ENCODE measurements around the gene UBE2D2. TPM values are rescaled to one million over a fixed set of nuclear protein-coding genes. Genes with fewer than 3 reads are reported as not detected.

UBE2D2 gene
- total and polyA plus RNA-seq, 2 donors (not counting 1 experiment from before 2014, with no cell fraction given) = 64.3 to 168 TPM

GRCh38 chr5:139645430-139645871 lies 84.3 kb downstream of the UBE2D2 start:
- intact Hi-C loops (cut with micrococcal nuclease) = no loop called here
- H3K9me3 Mint-ChIP-seq (ENCODE audit: insufficient read depth) = no peaks in the 10 kb centered on the region
- Histone ChIP-seq H2AFZ (ENCODE audit: insufficient read depth, low read depth, low read length, poor library complexity, severe bottlenecking) (no peak overlapping the region), H4K20me1 (ENCODE audit: control insufficient read depth, insufficient read depth, low read length, poor library complexity, severe bottlenecking) (peaks cover 19% of the 10 kb centered on the region), H3K4me3 (ENCODE audit: control extremely low read depth in 1 of 5, extremely low read depth in 1 of 5, insufficient read depth in 1 of 5, low read depth in 2 of 5, low read length in 4 of 5) (no peak overlapping the region), H3K4me1 (ENCODE audit: control insufficient read depth in 2 of 2, insufficient read depth in 2 of 2, low read length in 2 of 2) (peaks cover 29 to 65% of the 10 kb centered on the region in 2 donors), H3K36me3 (replicated peaks in 1 of 2; ENCODE audit: control extremely low read depth in 1 of 2, control insufficient read depth in 1 of 2, extremely low read depth in 1 of 2, insufficient read depth in 2 of 2, low read length in 1 of 2) (no peaks in the 10 kb centered on the region), H3K27me3 (replicated peaks in 1 of 4; ENCODE audit: control extremely low read depth in 1 of 4, control insufficient read depth in 3 of 4, insufficient read depth in 4 of 4, low read length in 3 of 4) (no peaks in the 10 kb centered on the region), H3K79me2 (ENCODE audit: control insufficient read depth, insufficient read depth, low read length) (peaks cover 63% of the 10 kb centered on the region), H3K9ac (ENCODE audit: low read length) (no peak overlapping the region), H3K27ac (ENCODE audit: low read length in 2 of 2) (no peak overlapping the region), H3K4me2 (replicated peaks; ENCODE audit: low read depth, low read length, poor library complexity, severe bottlenecking) (no peak overlapping the region), H3K9me3 (ENCODE audit: control extremely low read depth in 1 of 3, control insufficient read depth in 2 of 3, insufficient read depth in 1 of 3, low read length in 2 of 3) (no peaks in the 10 kb centered on the region)
- DNase-seq = peak; percentile 3
- H3K27ac Mint-ChIP-seq = peak overlapping the region; percentile 67
- TF ChIP-seq CTCF (IDR thresholded peaks at IDR 0.05) = no peak
- CTCF ChIA-PET = interaction anchor here (1.0 to 12.7 kb wide), 5 partner anchors 10 to 120 kb away, joined by 4 to 338 read pairs (median 12); no protein-coding TSS in a partner anchor
- 97% methylated on average over 3 of the region's 3 CpGs for WGBS (ENCODE audit: insufficient coverage)
- POLR2A ChIA-PET = interaction anchor here (0.6 to 13.2 kb wide), 5 partner anchors 9 to 1110 kb away, joined by 5 to 511 read pairs (median 7); no protein-coding TSS in a partner anchor
- H3K27me3 Mint-ChIP-seq = no peaks in the 10 kb centered on the region
- H3K4me1 Mint-ChIP-seq = peaks cover 63% of the 10 kb centered on the region
- ATAC-seq (ENCODE audit: low read depth) = no peak
- H3K4me3 Mint-ChIP-seq = peak overlapping the region; percentile 7

DNA sequence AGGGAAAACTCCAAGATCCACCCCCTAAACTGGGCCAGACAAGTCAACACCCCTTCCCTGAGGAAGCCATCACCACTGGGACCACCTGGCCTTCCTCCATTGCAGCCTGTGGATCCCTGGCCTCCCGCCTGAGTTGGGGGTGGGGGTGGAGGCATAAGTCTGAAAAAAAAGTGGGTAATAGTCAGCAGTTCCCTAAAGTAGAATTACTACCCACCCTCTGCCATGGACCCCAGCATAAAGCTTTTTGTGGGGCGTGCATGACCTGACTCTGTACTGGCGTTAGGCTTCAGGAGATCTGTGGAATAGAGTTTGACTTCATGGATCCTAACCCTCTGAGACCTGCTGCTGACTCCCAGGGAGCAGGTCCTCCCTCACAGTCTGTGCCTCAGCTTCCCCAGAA lies 85.0 kb downstream of the UBE2D2 start:
- peak overlapping the region; percentile 88 for H3K4me3 Mint-ChIP-seq
- H3K4me1 ChIP-seq (ENCODE audit: control insufficient read depth in 2 of 2, insufficient read depth in 2 of 2, low read length in 2 of 2) = peaks cover 32 to 68% of the 10 kb centered on the region in 2 donors
- no peak overlapping the region for H3K4me3 ChIP-seq (ENCODE audit: control extremely low read depth in 1 of 5, extremely low read depth in 1 of 5, insufficient read depth in 1 of 5, low read depth in 2 of 5, low read length in 4 of 5)
- DNase-seq = peak; percentile 6
- H3K79me2 ChIP-seq (ENCODE audit: control insufficient read depth, insufficient read depth, low read length) = peaks cover 66% of the 10 kb centered on the region
- H3K27ac ChIP-seq (ENCODE audit: low read length in 2 of 2) = no peak overlapping the region
- no peaks in the 10 kb centered on the region for H3K27me3 ChIP-seq (replicated peaks in 1 of 4; ENCODE audit: control extremely low read depth in 1 of 4, control insufficient read depth in 3 of 4, insufficient read depth in 4 of 4, low read length in 3 of 4)
- H3K9me3 Mint-ChIP-seq (ENCODE audit: insufficient read depth) = no peaks in the 10 kb centered on the region
- intact Hi-C loops (cut with micrococcal nuclease) = no loop called here
- H2AFZ ChIP-seq (ENCODE audit: insufficient read depth, low read depth, low read length, poor library complexity, severe bottlenecking) = no peak overlapping the region
- ChIA-PET CTCF (interaction anchor here (2.2 to 12.7 kb wide), 3 partner anchors 10 to 44 kb away, joined by 7 to 338 read pairs (median 16); no protein-coding TSS in a partner anchor), POLR2A (interaction anchor here (0.8 to 13.2 kb wide), 3 partner anchors 9 to 100 kb away, joined by 3 to 511 read pairs (median 266); no protein-coding TSS in a partner anchor)
- 100% methylated on average over 1 of the region's 3 CpGs for WGBS (ENCODE audit: insufficient coverage)
- peaks cover 66% of the 10 kb centered on the region for H3K4me1 Mint-ChIP-seq
- H3K9me3 ChIP-seq (ENCODE audit: control extremely low read depth in 1 of 3, control insufficient read depth in 2 of 3, insufficient read depth in 1 of 3, low read length in 2 of 3) = no peaks in the 10 kb centered on the region
- H3K4me2 ChIP-seq (replicated peaks; ENCODE audit: low read depth, low read length, poor library complexity, severe bottlenecking) = peak overlapping the region; percentile 80
- peaks cover 25% of the 10 kb centered on the region for H4K20me1 ChIP-seq (ENCODE audit: control insufficient read depth, insufficient read depth, low read length, poor library complexity, severe bottlenecking)
- H3K36me3 ChIP-seq (replicated peaks in 1 of 2; ENCODE audit: control extremely low read depth in 1 of 2, control insufficient read depth in 1 of 2, extremely low read depth in 1 of 2, insufficient read depth in 2 of 2, low read length in 1 of 2) = peaks cover 0 to 3% of the 10 kb centered on the region in 2 experiments
- H3K9ac ChIP-seq (ENCODE audit: low read length) = no peak overlapping the region
- H3K27ac Mint-ChIP-seq = peak overlapping the region; percentile 67
- no peaks in the 10 kb centered on the region for H3K27me3 Mint-ChIP-seq
- no peak for ATAC-seq (ENCODE audit: low read depth)
- TF ChIP-seq EZH2 (IDR thresholded peaks at IDR 0.05; ENCODE audit: borderline replicate concordance, insufficient read depth, low read depth, low read length, poor library complexity, severe bottlenecking) (no peak), CTCF (IDR thresholded peaks at IDR 0.05) (no peak)

All from B cell (primary cell).